ENCODE measurements around the gene TERF2IP. TPM values are rescaled to one million over a fixed set of nuclear protein-coding genes. Genes with fewer than 3 reads are reported as not detected.

TERF2IP gene
- total RNA-seq, 3 donors from 2014 or later (not counting 1 experiment from before 2014, with no cell fraction given) = 104 to 125 (median 116) TPM

- Mint-ChIP-seq H3K9me3 (no peaks in the 10 kb centered on the region), H3K27ac (peak overlapping the region in 1 of 2 donors; percentile 73), H3K4me1 (peaks cover 18 to 26% of the 10 kb centered on the region in 2 donors), H3K27me3 (ENCODE audit: low read depth in 2 of 2) (no peaks in the 10 kb centered on the region), H3K4me3 (no peak overlapping the region), H3K36me3 (peaks cover 18% of the 10 kb centered on the region)
- Histone ChIP-seq H3K4me3 (ENCODE audit: low read length) (no peak overlapping the region), H3K36me3 (ENCODE audit: control insufficient read depth, insufficient read depth, low read length) (peaks cover 45% of the 10 kb centered on the region), H3K27me3 (ENCODE audit: control insufficient read depth, insufficient read depth, low read length) (no peaks in the 10 kb centered on the region), H3K9me3 (ENCODE audit: control insufficient read depth, insufficient read depth, low read length) (no peaks in the 10 kb centered on the region), H3K27ac (ENCODE audit: low read length) (no peak overlapping the region), H3K4me1 (ENCODE audit: control insufficient read depth, insufficient read depth, low read length) (no peaks in the 10 kb centered on the region)
- 98% methylated on average over 6 of the region's 6 CpGs for WGBS (ENCODE audit: insufficient coverage)
- no peak for TF ChIP-seq CTCF (IDR thresholded peaks at IDR 0.05)
- no peak for ATAC-seq
- DNase-seq = no peak
- intact Hi-C loops (cut with micrococcal nuclease) = no loop called here
Observed at GRCh38 chr16:75660321-75660720, 12.7 kb downstream of the TERF2IP start.

GRCh38 chr16:75660726-75661302 lies 13.2 kb downstream of the TERF2IP start:
- H3K27me3 ChIP-seq (ENCODE audit: control insufficient read depth, insufficient read depth, low read length) = no peaks in the 10 kb centered on the region
- peaks cover 18 to 25% of the 10 kb centered on the region in 2 donors for H3K4me1 Mint-ChIP-seq
- H3K4me3 Mint-ChIP-seq = no peak overlapping the region
- peaks cover 41% of the 10 kb centered on the region for H3K36me3 ChIP-seq (ENCODE audit: control insufficient read depth, insufficient read depth, low read length)
- H3K4me1 ChIP-seq (ENCODE audit: control insufficient read depth, insufficient read depth, low read length) = no peaks in the 10 kb centered on the region
- no peak for DNase-seq
- H3K27me3 Mint-ChIP-seq (ENCODE audit: low read depth in 2 of 2) = no peaks in the 10 kb centered on the region
- no peak for TF ChIP-seq CTCF (IDR thresholded peaks at IDR 0.05)
- intact Hi-C loops (cut with micrococcal nuclease) = no loop called here
- peaks cover 17% of the 10 kb centered on the region for H3K36me3 Mint-ChIP-seq
- no peaks in the 10 kb centered on the region for H3K9me3 Mint-ChIP-seq
- no peaks in the 10 kb centered on the region for H3K9me3 ChIP-seq (ENCODE audit: control insufficient read depth, insufficient read depth, low read length)
- peak overlapping the region; percentile 31 to 73 for H3K27ac Mint-ChIP-seq
- H3K4me3 ChIP-seq (ENCODE audit: low read length) = no peak overlapping the region
- H3K27ac ChIP-seq (ENCODE audit: low read length) = no peak overlapping the region
- 81% methylated on average over 3 of the region's 4 CpGs for WGBS (ENCODE audit: insufficient coverage)
- ATAC-seq = no peak

GRCh38 chr16:75667503-75667902 lies 19.9 kb downstream of the TERF2IP start:
- H3K4me1 Mint-ChIP-seq = no peaks in the 10 kb centered on the region
- H3K9me3 ChIP-seq (ENCODE audit: control insufficient read depth, insufficient read depth, low read length) = no peaks in the 10 kb centered on the region
- no peak overlapping the region for H3K4me3 ChIP-seq (ENCODE audit: low read length)
- H3K4me1 ChIP-seq (ENCODE audit: control insufficient read depth, insufficient read depth, low read length) = no peaks in the 10 kb centered on the region
- no peak for TF ChIP-seq CTCF (IDR thresholded peaks at IDR 0.05)
- H3K27ac Mint-ChIP-seq = no peak overlapping the region
- H3K27me3 Mint-ChIP-seq (ENCODE audit: low read depth in 2 of 2) = no peaks in the 10 kb centered on the region
- no peaks in the 10 kb centered on the region for H3K9me3 Mint-ChIP-seq
- H3K27ac ChIP-seq (ENCODE audit: low read length) = no peak overlapping the region
- H3K27me3 ChIP-seq (ENCODE audit: control insufficient read depth, insufficient read depth, low read length) = no peaks in the 10 kb centered on the region
- no peak overlapping the region for H3K4me3 Mint-ChIP-seq
- no peaks in the 10 kb centered on the region for H3K36me3 ChIP-seq (ENCODE audit: control insufficient read depth, insufficient read depth, low read length)
- ATAC-seq (no peak), DNase-seq (no peak)
- no peaks in the 10 kb centered on the region for H3K36me3 Mint-ChIP-seq
- intact Hi-C loops (cut with micrococcal nuclease) = no loop called here

GRCh38 chr16:75676909-75677308 lies 29.3 kb downstream of the TERF2IP start, which contains the start of gene CPHXL2:
TSS of gene CPHXL2 (minus strand) at chr16:75677009. CDS start at chr16:75676999, 10 bp downstream.
- TF ChIP-seq CTCF (IDR thresholded peaks at IDR 0.05) = no peak
- Histone ChIP-seq H3K4me3 (ENCODE audit: low read length) (no peak within 1 kb of the TSS), H3K27me3 (ENCODE audit: control insufficient read depth, insufficient read depth, low read length) (no peaks in the 10 kb centered on the region), H3K36me3 (ENCODE audit: control insufficient read depth, insufficient read depth, low read length) (no peaks in the 10 kb centered on the region), H3K27ac (ENCODE audit: low read length) (no peak within 1 kb of the TSS), H3K4me1 (ENCODE audit: control insufficient read depth, insufficient read depth, low read length) (no peaks in the 10 kb centered on the region), H3K9me3 (ENCODE audit: control insufficient read depth, insufficient read depth, low read length) (no peaks in the 10 kb centered on the region)
- intact Hi-C loops (cut with micrococcal nuclease) = no loop called here
- no peak within 1 kb of the TSS for H3K4me3 Mint-ChIP-seq
- DNase-seq = no peak
- no peak within 1 kb of the TSS for H3K27ac Mint-ChIP-seq
- WGBS (ENCODE audit: insufficient coverage) = 98% methylated on average over 3 of the region's 4 CpGs
- H3K9me3 Mint-ChIP-seq = no peaks in the 10 kb centered on the region
- H3K36me3 Mint-ChIP-seq = no peaks in the 10 kb centered on the region
- H3K4me1 Mint-ChIP-seq = no peaks in the 10 kb centered on the region
- H3K27me3 Mint-ChIP-seq (ENCODE audit: low read depth in 2 of 2) = no peaks in the 10 kb centered on the region
- no peak for ATAC-seq
